Left cardiac atrium (tissue), 4 donors: ENCODE measurements around the gene GALNTL6. TPM values are rescaled to one million over a fixed set of nuclear protein-coding genes. Genes with fewer than 3 reads are reported as not detected.

ENCODE experiments used
- ATAC-seq, 2 donors: fragments of 200-7000 bp; cut with Tn5 transposase; one replicate each; pipeline ENCODE4 v1.9.1; 2020; ENCODE audit warnings: mild to moderate bottlenecking in 2 of 2, moderate library complexity in 2 of 2
- DNase-seq: peaks from one replicate; pipeline ENCODE4 v3.0.0-alpha.2; 2020
- intact Hi-C, 2 donors: fragments of 100-400 bp; cut with DNase I; formaldehyde crosslinking; loops; one replicate each; pipeline versions ENCODE4 v1.14.1 to v1.15.1; 2022 to 2023
- total RNA-seq, 2 donors: library from RNA; stranded (reverse); fragmentation: NEBNext Ultra II Directional; extraction: Animal tissue kit (Norgen Biotek cat#: 25700); gene quantifications; one replicate each; pipeline ENCODE4 v1.2.1, GENCODE V29; 2021
- donor health status: DM: no; HTN: yes; CAD: no.
- donor health status: DM: no; HTN: yes; CAD: no; lungs with severe emphysema.
- donor health status: DM: yes; HTN: yes; CAD: no.
- donor health status: Dilated cardiomyopathy.

Gene GALNTL6
- total RNA-seq, 2 donors from 2014 or later: not detected

GRCh38 chr4:172481802-172482508 is 668.8 kb downstream of the GALNTL6 start:
- no peak for ATAC-seq
- no peak for DNase-seq

GRCh38 chr4:172485007-172485406 is 671.8 kb downstream of the GALNTL6 start:
- DNase-seq (no peak), ATAC-seq (no peak)
- intact Hi-C loops: no loop called here

More at GRCh38 chr4:172481802-172482508, 668.8 kb downstream of the GALNTL6 start:
- intact Hi-C loops: no loop called here

GRCh38 chr4:172486531-172486930 is 673.3 kb downstream of the GALNTL6 start:
- DNase-seq: no peak
- intact Hi-C loops: no loop called here
- ATAC-seq: no peak

- ATAC-seq (no peak), DNase-seq (no peak)
- intact Hi-C loops: no loop called here
Measured at GRCh38 chr4:172489861-172490260, 676.7 kb downstream of the GALNTL6 start.

- no peak for ATAC-seq
- intact Hi-C loops: no loop called here
- DNase-seq: no peak
Measured at GRCh38 chr4:172495769-172496168, 682.6 kb downstream of the GALNTL6 start.

GRCh38 chr4:172497321-172497720 is 684.1 kb downstream of the GALNTL6 start:
- no peak for DNase-seq
- ATAC-seq: no peak
- intact Hi-C loops: no loop called here

GRCh38 chr4:172514011-172514410 is 700.8 kb downstream of the GALNTL6 start:
- ATAC-seq (no peak), DNase-seq (no peak)
- intact Hi-C loops: no loop called here

- no peak for DNase-seq
- ATAC-seq: no peak
- intact Hi-C loops: no loop called here
Measured at GRCh38 chr4:172514801-172515200, 701.6 kb downstream of the GALNTL6 start.

GRCh38 chr4:172515266-172515879 is 702.2 kb downstream of the GALNTL6 start:
- no peak for DNase-seq
- ATAC-seq: no peak
- intact Hi-C loops: no loop called here

GRCh38 chr4:172517391-172517790 is 704.2 kb downstream of the GALNTL6 start:
- intact Hi-C loops: no loop called here
- no peak for ATAC-seq
- DNase-seq: no peak

GRCh38 chr4:172521248-172521647 is 708.0 kb downstream of the GALNTL6 start:
- intact Hi-C loops: no loop called here
- no peak for DNase-seq
- ATAC-seq: no peak

- intact Hi-C loops: no loop called here
- DNase-seq: no peak
- no peak for ATAC-seq
Measured at GRCh38 chr4:172521680-172522079, 708.5 kb downstream of the GALNTL6 start.

GRCh38 chr4:172543249-172543648 is 730.0 kb downstream of the GALNTL6 start:
- intact Hi-C loops: no loop called here
- ATAC-seq: no peak
- no peak for DNase-seq

GRCh38 chr4:172546782-172547181 is 733.6 kb downstream of the GALNTL6 start:
- intact Hi-C loops: no loop called here
- DNase-seq: no peak
- no peak for ATAC-seq

- intact Hi-C loops: no loop called here
- DNase-seq: no peak
- ATAC-seq: no peak
Measured at GRCh38 chr4:172547724-172548123, 734.5 kb downstream of the GALNTL6 start.

GRCh38 chr4:172553216-172553615 is 740.0 kb downstream of the GALNTL6 start:
- intact Hi-C loops: no loop called here
- no peak for ATAC-seq
- no peak for DNase-seq

GRCh38 chr4:172554588-172554987 is 741.4 kb downstream of the GALNTL6 start:
- no peak for DNase-seq
- intact Hi-C loops: no loop called here

GRCh38 chr4:172555725-172556124 is 742.5 kb downstream of the GALNTL6 start:
- DNase-seq: no peak
- intact Hi-C loops: no loop called here
- no peak for ATAC-seq

More at GRCh38 chr4:172554588-172554987, 741.4 kb downstream of the GALNTL6 start:
- no peak for ATAC-seq

- intact Hi-C loops: no loop called here
- DNase-seq: no peak
- no peak for ATAC-seq
Measured at GRCh38 chr4:172573899-172574298, 760.7 kb downstream of the GALNTL6 start.

GRCh38 chr4:172578712-172579111 is 765.5 kb downstream of the GALNTL6 start:
- DNase-seq (no peak), ATAC-seq (no peak)
- intact Hi-C loops: no loop called here

GRCh38 chr4:172584816-172585215 is 771.6 kb downstream of the GALNTL6 start:
- no peak for ATAC-seq
- no peak for DNase-seq
- intact Hi-C loops: no loop called here
